ENCODE results near the gene MCAT. TPM values are rescaled to one million over a fixed set of nuclear protein-coding genes. Genes with fewer than 3 reads are reported as not detected.

MCAT gene
- total and polyA plus RNA-seq, 2 donors (not counting 3 experiments of a cell fraction or from before 2014, with no cell fraction given), result 16.9 to 23.2 TPM

DNA sequence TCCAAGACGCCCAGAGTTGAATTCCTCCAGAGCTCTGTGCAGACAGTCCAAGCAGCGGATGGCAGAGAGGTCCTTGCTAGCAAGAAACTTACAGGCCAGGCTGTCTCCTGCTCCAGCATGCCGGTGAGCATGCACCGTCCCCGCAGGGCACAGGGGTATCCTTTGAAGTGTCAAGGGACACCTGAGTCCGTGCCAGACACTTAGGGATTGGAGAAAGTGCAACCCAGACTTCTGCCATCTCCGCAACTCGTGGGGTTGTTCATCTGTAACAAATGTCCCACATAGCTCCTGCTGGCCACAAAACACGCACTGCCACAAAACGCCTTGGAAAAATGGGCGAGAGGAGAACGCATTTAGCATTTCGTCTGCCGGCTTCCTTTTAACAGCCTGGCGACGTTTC is 21.4 kb upstream of the MCAT start:
- intact Hi-C loops (cut with micrococcal nuclease), result no loop called here
- BruUV-seq (replicated peaks), result no TSS peak
- H4K20me1 ChIP-seq (replicated peaks; ENCODE audit: control insufficient read depth, extremely low read depth, insufficient read depth, low read length), result no peaks in the 10 kb centered on the region

More for the DNA sequence above, 21.4 kb upstream of the MCAT start:
- H3K4me1 ChIP-seq (ENCODE audit: control insufficient read depth, extremely low read depth, insufficient read depth, low read length), result no peaks in the 10 kb centered on the region
- dilution Hi-C loops (cut with MboI; ENCODE audit: extremely low pct_ligation_motif_present, low sequenced_read_pairs), result no loop called here
- no peak for FAIRE-seq
- no peaks in the 10 kb centered on the region for H3K27me3 ChIP-seq (ENCODE audit: control insufficient read depth in 2 of 2, insufficient read depth in 2 of 2, low read length in 2 of 2)
- H3K4me2 ChIP-seq (ENCODE audit: insufficient read depth, low read length), result peak overlapping the region; percentile 31
- TF ChIP-seq FOS (IDR thresholded peaks at IDR 0.05; ENCODE audit: borderline replicate concordance, insufficient read depth, low read length) (no peak), POLR2A (IDR thresholded peaks at IDR 0.05; ENCODE audit: low read depth, low read length) (no peak), POLR2AphosphoS5 (IDR thresholded peaks at IDR 0.05; ENCODE audit: insufficient read depth, low read depth, low read length) (no peak), MYC (IDR thresholded peaks at IDR 0.05; ENCODE audit: low read depth, low read length) (no peak), GATA2 (IDR thresholded peaks at IDR 0.05; ENCODE audit: insufficient read depth, insufficient read length, low read depth, low read length) (no peak), JUN (IDR thresholded peaks at IDR 0.05; ENCODE audit: borderline replicate concordance, insufficient read depth, insufficient read length, low read depth) (no peak), EZH2 (IDR thresholded peaks at IDR 0.05; ENCODE audit: borderline replicate concordance, low read depth, low read length, severe bottlenecking) (no peak)
- TF ChIP-seq, protein P1, sequence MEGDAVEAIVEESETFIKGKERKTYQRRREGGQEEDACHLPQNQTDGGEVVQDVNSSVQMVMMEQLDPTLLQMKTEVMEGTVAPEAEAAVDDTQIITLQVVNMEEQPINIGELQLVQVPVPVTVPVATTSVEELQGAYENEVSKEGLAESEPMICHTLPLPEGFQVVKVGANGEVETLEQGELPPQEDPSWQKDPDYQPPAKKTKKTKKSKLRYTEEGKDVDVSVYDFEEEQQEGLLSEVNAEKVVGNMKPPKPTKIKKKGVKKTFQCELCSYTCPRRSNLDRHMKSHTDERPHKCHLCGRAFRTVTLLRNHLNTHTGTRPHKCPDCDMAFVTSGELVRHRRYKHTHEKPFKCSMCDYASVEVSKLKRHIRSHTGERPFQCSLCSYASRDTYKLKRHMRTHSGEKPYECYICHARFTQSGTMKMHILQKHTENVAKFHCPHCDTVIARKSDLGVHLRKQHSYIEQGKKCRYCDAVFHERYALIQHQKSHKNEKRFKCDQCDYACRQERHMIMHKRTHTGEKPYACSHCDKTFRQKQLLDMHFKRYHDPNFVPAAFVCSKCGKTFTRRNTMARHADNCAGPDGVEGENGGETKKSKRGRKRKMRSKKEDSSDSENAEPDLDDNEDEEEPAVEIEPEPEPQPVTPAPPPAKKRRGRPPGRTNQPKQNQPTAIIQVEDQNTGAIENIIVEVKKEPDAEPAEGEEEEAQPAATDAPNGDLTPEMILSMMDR (IDR thresholded peaks at IDR 0.05; ENCODE audit: extremely low read depth in 1 of 2, insufficient read depth in 1 of 2, low read depth in 1 of 2, low read length in 2 of 2), result no peak
- TF ChIP-seq, protein P2, sequence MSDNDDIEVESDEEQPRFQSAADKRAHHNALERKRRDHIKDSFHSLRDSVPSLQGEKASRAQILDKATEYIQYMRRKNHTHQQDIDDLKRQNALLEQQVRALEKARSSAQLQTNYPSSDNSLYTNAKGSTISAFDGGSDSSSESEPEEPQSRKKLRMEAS (IDR thresholded peaks at IDR 0.05; ENCODE audit: insufficient read depth, insufficient read length), result no peak
- no peak overlapping the region for H3K9ac ChIP-seq (replicated peaks; ENCODE audit: extremely low read depth, insufficient read depth, low read length)
- no peaks in the 10 kb centered on the region for H3K9me1 ChIP-seq (replicated peaks; ENCODE audit: control insufficient read depth, extremely low read depth, insufficient read depth, low read length)
- H3K36me3 ChIP-seq (ENCODE audit: control insufficient read depth in 2 of 2, extremely low read depth in 1 of 2, insufficient read depth in 2 of 2, low read length in 2 of 2), result peaks cover 0 to 9% of the 10 kb centered on the region in 2 experiments
- no peaks in the 10 kb centered on the region for H3K79me2 ChIP-seq (ENCODE audit: control insufficient read depth, insufficient read depth, low read length)
- DNase-seq (ENCODE audit: low read depth, low spot score), result no peak
- ChIA-PET CTCF (no interaction called here), POLR2A (interaction anchor here (0.6 kb wide), 1 partner anchor 627 kb away, joined by 3 read pairs; no protein-coding TSS in a partner anchor)
- no peak overlapping the region for H3K4me3 ChIP-seq (replicated peaks in 1 of 3; ENCODE audit: insufficient read depth in 1 of 3, low read depth in 1 of 3, low read length in 3 of 3)
- no peaks in the 10 kb centered on the region for H3K9me3 ChIP-seq (replicated peaks; ENCODE audit: control insufficient read depth, insufficient read depth, low read length)
- no peak overlapping the region for H3K27ac ChIP-seq (ENCODE audit: insufficient read depth, low read depth, low read length)
- H2AFZ ChIP-seq (ENCODE audit: low read depth, low read length), result no peak overlapping the region

Measured in endothelial cell of umbilical vein (primary cell).